ENCODE results near the gene TAS2R50. TPM values are rescaled to one million over a fixed set of nuclear protein-coding genes. Genes with fewer than 3 reads are reported as not detected.

The TAS2R50 gene
- total RNA-seq, 2 donors from 2014 or later = 0.86 to 0.98 TPM

DNA sequence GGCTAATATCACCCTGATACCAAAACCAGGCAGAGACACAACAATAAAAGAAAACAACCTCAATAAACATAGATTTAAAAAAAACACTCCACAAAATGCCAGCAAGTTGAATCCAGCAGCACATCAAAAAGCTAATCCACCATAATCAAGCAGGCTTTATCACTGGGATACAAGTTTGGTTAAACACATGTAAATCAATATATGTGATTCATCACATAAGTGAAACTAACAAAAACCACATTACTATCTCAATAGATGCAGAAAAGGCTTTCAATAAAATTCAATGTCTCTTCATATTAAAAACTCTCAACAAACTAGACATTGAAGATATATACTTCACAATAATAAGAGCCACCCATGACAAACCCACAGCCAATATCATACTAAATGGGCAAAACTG, 30.6 kb downstream of the TAS2R50 start:
- Histone ChIP-seq H3K9me3 (no peaks in the 10 kb centered on the region), H3K4me3 (no peak overlapping the region), H3K4me1 (no peaks in the 10 kb centered on the region), H3K9ac (ENCODE audit: low read depth in 2 of 2, low read length in 2 of 2) (no peak overlapping the region), H3K27me3 (no peaks in the 10 kb centered on the region), H3K36me3 (no peaks in the 10 kb centered on the region), H3K27ac (no peak overlapping the region)
- intact Hi-C loops (cut with DNase I) = no loop called here
- no peak for DNase-seq
- no peak for TF ChIP-seq CTCF (IDR thresholded peaks at IDR 0.05)

DNA sequence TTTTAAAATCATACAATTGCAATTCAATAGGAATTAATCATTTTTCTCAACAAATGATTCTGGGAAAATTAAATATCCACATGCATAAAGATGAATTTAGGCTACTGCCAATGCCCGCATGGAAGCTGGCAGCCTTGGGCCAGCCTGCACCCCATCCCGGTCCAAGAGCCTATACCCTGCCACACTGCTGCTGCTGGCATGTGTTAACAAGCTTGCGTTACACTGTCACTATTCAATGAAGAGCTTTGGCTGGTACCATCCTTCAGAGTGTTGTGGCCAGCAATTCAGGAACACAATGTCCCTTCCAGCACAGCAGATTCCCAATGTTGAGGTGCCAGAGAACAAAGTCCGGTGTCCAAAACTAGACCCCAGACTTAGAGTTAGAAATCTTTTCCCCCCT, 34.1 kb downstream of the TAS2R50 start:
- no peak overlapping the region for H3K4me3 ChIP-seq
- no peak for DNase-seq
- no peaks in the 10 kb centered on the region for H3K36me3 ChIP-seq
- no peak overlapping the region for H3K27ac ChIP-seq
- intact Hi-C loops (cut with DNase I) = no loop called here
- H3K4me1 ChIP-seq = no peaks in the 10 kb centered on the region
- TF ChIP-seq CTCF (IDR thresholded peaks at IDR 0.05) = no peak
- H3K9ac ChIP-seq (ENCODE audit: low read depth in 2 of 2, low read length in 2 of 2) = no peak overlapping the region
- H3K27me3 ChIP-seq = no peaks in the 10 kb centered on the region
- H3K9me3 ChIP-seq = no peaks in the 10 kb centered on the region

DNA sequence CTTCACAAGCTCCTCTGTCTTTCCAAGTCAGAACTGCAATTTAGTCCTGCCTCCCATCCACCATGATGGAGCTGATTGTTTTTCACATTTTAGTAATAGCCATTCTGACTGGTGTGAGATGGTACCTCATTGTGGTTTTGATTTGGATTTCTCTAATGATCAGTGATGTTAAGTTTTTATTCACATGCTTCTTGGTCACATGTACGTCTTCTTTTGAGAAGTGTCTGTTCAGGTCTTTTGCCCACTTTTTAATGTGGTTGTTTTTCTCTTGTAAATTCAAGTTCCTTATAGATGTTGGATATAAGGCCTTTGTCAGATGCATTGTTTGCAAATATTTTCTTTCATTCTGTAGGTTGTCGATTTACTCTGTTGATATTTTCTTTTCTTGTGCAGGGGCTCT, 43.5 kb downstream of the TAS2R50 start:
- no peak for TF ChIP-seq CTCF (IDR thresholded peaks at IDR 0.05)
- intact Hi-C loops (cut with DNase I) = no loop called here
- DNase-seq = no peak

GRCh38 chr12:10941916-10942607, 44.6 kb downstream of the TAS2R50 start:
- DNase-seq = no peak
- no peak overlapping the region for H3K9ac ChIP-seq (ENCODE audit: low read depth in 2 of 2, low read length in 2 of 2)

More for the DNA sequence above, 43.5 kb downstream of the TAS2R50 start:
- Histone ChIP-seq H3K36me3 (no peaks in the 10 kb centered on the region), H3K9ac (ENCODE audit: low read depth in 2 of 2, low read length in 2 of 2) (no peak overlapping the region), H3K4me1 (no peaks in the 10 kb centered on the region), H3K27me3 (no peaks in the 10 kb centered on the region), H3K4me3 (no peak overlapping the region), H3K9me3 (no peaks in the 10 kb centered on the region), H3K27ac (no peak overlapping the region)

DNA sequence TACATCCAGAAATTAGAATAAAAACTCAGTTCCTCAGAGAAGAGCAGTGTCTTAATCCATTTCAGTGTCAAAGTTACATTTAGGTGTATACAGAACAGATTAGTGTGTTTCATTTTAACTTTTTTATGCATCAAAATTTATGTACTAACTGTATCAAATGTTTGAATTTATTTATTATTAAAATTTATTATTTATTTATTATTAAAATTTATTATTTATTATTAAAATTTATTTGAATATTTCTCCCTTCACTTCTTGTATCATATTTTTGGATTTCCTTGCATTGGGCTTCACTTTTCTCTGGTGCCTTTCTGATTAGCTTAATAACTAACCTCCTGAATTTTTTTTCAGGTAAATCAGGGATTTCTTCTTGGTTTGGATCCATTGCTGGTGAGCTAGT, 45.3 kb downstream of the TAS2R50 start:
- Histone ChIP-seq H3K27ac (no peak overlapping the region), H3K9ac (ENCODE audit: low read depth in 2 of 2, low read length in 2 of 2) (no peak overlapping the region), H3K4me3 (no peak overlapping the region), H3K9me3 (no peaks in the 10 kb centered on the region), H3K4me1 (no peaks in the 10 kb centered on the region), H3K27me3 (no peaks in the 10 kb centered on the region), H3K36me3 (no peaks in the 10 kb centered on the region)
- no peak for DNase-seq
- TF ChIP-seq CTCF (IDR thresholded peaks at IDR 0.05) = no peak
- intact Hi-C loops (cut with DNase I) = no loop called here

More at GRCh38 chr12:10941916-10942607, 44.6 kb downstream of the TAS2R50 start:
- H3K27me3 ChIP-seq = no peaks in the 10 kb centered on the region
- TF ChIP-seq CTCF (IDR thresholded peaks at IDR 0.05) = no peak
- no peak overlapping the region for H3K27ac ChIP-seq
- no peak overlapping the region for H3K4me3 ChIP-seq
- intact Hi-C loops (cut with DNase I) = no loop called here
- H3K4me1 ChIP-seq = no peaks in the 10 kb centered on the region
- no peaks in the 10 kb centered on the region for H3K36me3 ChIP-seq
- no peaks in the 10 kb centered on the region for H3K9me3 ChIP-seq
